ENCODE data around the gene ZSWIM1. TPM values are rescaled to one million over a fixed set of nuclear protein-coding genes. Genes with fewer than 3 reads are reported as not detected.

The ZSWIM1 gene
- total and polyA plus RNA-seq, 2 of the 13 experiments (the other 11 are each of a cell fraction or from before 2014, with no cell fraction given): 9.5 to 11.7 TPM

GRCh38 chr20:45880988-45881788, at the start of gene ZSWIM1 (continued):
- 0 out of 2 replicates have a peak, but pooled peaks have one; percentile 82 for TF ChIP-seq BCL3 (CRISPR knock-in tag; IDR thresholded peaks at IDR 0.05)
- 0 out of 2 replicates have a peak, but pooled peaks have one; percentile 4 for TF ChIP-seq DPF2 (CRISPR knock-in tag; IDR thresholded peaks at IDR 0.05; ENCODE audit: borderline replicate concordance, low read depth)
- TF ChIP-seq ZNF124 (CRISPR knock-in tag; IDR thresholded peaks at IDR 0.05): peak; percentile 93; the same call in 1 of the 2 replicates
- no peak for TF ChIP-seq LCORL (IDR thresholded peaks at IDR 0.05)
- TF ChIP-seq LCORL (CRISPR knock-in tag; IDR thresholded peaks at IDR 0.05): peak; percentile 81; the same call in 1 of the 2 replicates
- TF ChIP-seq SIN3B (IDR thresholded peaks at IDR 0.05; ENCODE audit: low read length): peak; percentile 84
- peak; percentile 87 for TF ChIP-seq ZNF205 (CRISPR knock-in tag; IDR thresholded peaks at IDR 0.05)
- no peak for TF ChIP-seq ZNF777 (CRISPR knock-in tag; IDR thresholded peaks at IDR 0.05)
- TF ChIP-seq REST (IDR thresholded peaks at IDR 0.05; ENCODE audit: borderline replicate concordance in 1 of 2, low read depth in 1 of 2, low read length in 2 of 2): peak in 1 of 2 experiments; percentile 84; a peak in 2 of 4 replicates
- TF ChIP-seq ZNF318 (CRISPR knock-in tag; IDR thresholded peaks at IDR 0.05): 0 out of 2 replicates have a peak, but pooled peaks have one; percentile 69
- TF ChIP-seq ZBTB38 (CRISPR knock-in tag; IDR thresholded peaks at IDR 0.05): 0 out of 2 replicates have a peak, but pooled peaks have one; percentile 8
- no peak for TF ChIP-seq STAG1 (CRISPR knock-in tag; IDR thresholded peaks at IDR 0.05)
- no peak for TF ChIP-seq RNF219 (CRISPR knock-in tag; IDR thresholded peaks at IDR 0.05)
